Activated CD8-positive, alpha-beta T cell treated with anti-CD3 and anti-CD28 coated beads, Interleukin-2, amount 10 ng/mL, durations not matched to agents 7 days and 5 days (primary cell): Measurements from ENCODE around the gene ARHGAP22. TPM values are rescaled to one million over a fixed set of nuclear protein-coding genes. Genes with fewer than 3 reads are reported as not detected.

Experiments
- ATAC-seq: fragments of 150-1000 bp; cut with Tn5 transposase; one replicate; pipeline ENCODE4 v1.10.0; 2021; ENCODE audit warnings: moderate library complexity
- CTCF ChIA-PET: fragments of 350-600 bp; sonication (Branson Sonifier 250); formaldehyde crosslinking; loops from one replicate; lab custom pipeline; 2021; ENCODE audit warnings: antibody characterized with exemption; lab: Charles Lee
- POLR2A ChIA-PET: fragments of 350-600 bp; sonication (Branson Sonifier 250); formaldehyde crosslinking; loops from one replicate; lab custom pipeline; 2021; ENCODE audit warnings: antibody characterized with exemption; lab: Charles Lee
- DNase-seq: peaks from one replicate; pipeline ENCODE4 v3.0.0-alpha.2; 2020
- H3K27ac Mint-ChIP-seq: one replicate; pipeline ENCODE4 v1.8.0; 2021; ENCODE audit warnings: mild to moderate bottlenecking, mixed read lengths
- H3K27me3 Mint-ChIP-seq: one replicate; pipeline ENCODE4 v1.8.0; 2021; ENCODE audit warnings: low read depth, mixed read lengths
- H3K36me3 Mint-ChIP-seq: one replicate; pipeline ENCODE4 v1.8.0; 2021; ENCODE audit warnings: low read depth, mixed read lengths
- H3K4me1 Mint-ChIP-seq: one replicate; pipeline ENCODE4 v1.8.0; 2021; ENCODE audit warnings: low read depth, mixed read lengths
- H3K4me3 Mint-ChIP-seq: one replicate; pipeline ENCODE4 v1.8.0; 2021; ENCODE audit warnings: mild to moderate bottlenecking, mixed read lengths
- H3K9me3 Mint-ChIP-seq: one replicate; pipeline ENCODE4 v1.8.0; 2022; ENCODE audit warnings: mixed read lengths; ENCODE audit not compliant: insufficient read depth
- total RNA-seq, 2 experiments: library from RNA; stranded (reverse); gene quantifications; one replicate each; pipeline ENCODE4 v1.2.3, GENCODE V29; 2021

The ARHGAP22 gene
- total RNA-seq, 2 experiments from 2014 or later: not detected

DNA sequence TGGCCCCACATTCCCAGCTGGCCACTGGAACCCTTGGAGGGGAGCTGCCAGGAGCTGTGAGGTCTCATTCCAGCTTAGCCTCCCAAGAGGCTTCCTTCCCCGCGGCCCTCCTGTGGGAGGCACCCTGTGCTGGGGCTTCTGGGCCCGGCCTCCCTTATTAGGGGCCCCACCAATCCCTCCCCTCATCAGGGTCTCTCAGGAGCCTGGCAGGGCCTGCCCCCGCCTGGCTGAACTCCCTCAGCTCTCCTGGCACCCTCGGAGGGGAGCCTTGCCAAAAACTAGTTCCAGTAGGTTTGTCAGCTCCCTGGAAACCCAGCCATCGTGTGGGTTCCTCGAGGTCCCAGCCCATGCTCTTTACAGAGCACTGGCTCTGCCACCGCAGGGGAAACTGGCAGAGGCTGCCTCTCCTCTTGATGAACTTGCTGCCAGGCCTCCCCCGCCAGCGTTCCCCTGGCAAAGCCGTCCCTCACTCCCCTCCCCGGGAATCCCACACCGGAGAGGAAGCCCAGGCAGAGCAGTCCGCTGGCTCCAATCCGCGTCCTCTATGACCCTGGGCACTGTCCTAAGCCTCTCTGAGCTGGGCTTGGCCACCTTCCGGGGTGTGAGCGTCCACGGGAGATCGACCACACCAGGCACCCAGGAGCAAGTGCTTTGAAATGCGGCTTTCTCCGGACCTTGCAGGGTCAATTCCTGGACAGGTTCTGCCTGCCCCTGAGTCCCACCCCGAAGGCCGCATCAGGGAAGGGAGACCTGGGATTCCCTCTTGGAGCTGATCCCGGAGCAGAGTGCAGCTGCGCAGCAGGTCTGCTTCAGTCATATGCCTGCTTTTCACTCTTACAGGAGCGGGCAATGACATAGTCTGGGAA, 139.8 kb downstream of the ARHGAP22 start:
- Mint-ChIP-seq H3K4me3 (no peak overlapping the region), H3K27me3 (peaks cover 8% of the 10 kb centered on the region), H3K4me1 (peaks cover 28% of the 10 kb centered on the region), H3K36me3 (no peaks in the 10 kb centered on the region), H3K27ac (no peak overlapping the region), H3K9me3 (no peaks in the 10 kb centered on the region)
- CTCF ChIA-PET: no interaction called here
- DNase-seq (no peak), ATAC-seq (no peak)
- POLR2A ChIA-PET: no interaction called here

- DNase-seq: no peak
- peaks cover 8% of the 10 kb centered on the region for H3K27me3 Mint-ChIP-seq
- no peak for ATAC-seq
- H3K4me1 Mint-ChIP-seq: peaks cover 22% of the 10 kb centered on the region
- H3K36me3 Mint-ChIP-seq: no peaks in the 10 kb centered on the region
- H3K27ac Mint-ChIP-seq: no peak overlapping the region
- H3K9me3 Mint-ChIP-seq: no peaks in the 10 kb centered on the region
- POLR2A ChIA-PET: no interaction called here
- no peak overlapping the region for H3K4me3 Mint-ChIP-seq
- CTCF ChIA-PET: no interaction called here
Observed at GRCh38 chr10:48464121-48464870, 140.6 kb downstream of the ARHGAP22 start.

DNA sequence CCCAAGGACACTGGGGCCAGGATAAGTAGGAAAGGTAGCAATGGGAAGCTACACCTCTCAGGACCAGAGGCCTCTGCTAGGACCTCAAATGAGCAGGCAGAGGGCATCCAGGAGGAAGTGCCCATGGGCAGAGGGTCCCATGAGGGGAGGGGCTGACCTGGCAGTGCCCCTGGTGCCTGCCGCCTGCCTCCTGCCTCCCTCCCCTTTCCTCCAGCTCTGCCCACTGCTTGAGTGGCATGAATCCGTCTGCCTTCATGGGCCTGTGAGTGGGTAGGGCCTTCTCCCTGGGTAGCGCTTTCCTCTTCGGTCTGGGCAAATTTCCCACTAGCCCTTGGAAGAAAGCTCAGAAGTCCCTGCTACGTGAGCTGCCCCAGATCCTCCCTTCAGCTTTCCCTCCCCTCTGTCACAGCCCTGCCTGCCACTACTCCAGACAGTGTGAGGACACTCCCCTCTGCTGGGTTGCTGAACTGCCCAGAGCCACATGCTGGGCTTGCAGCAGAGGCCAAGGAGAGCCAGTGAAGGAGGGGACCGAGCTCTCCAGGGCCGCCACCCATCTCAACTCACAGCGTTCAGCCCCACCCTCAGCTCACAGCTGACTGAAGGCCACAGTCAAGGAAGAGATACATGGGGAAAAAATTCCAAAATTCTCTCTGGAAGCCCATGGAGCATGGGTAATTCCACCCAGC, 141.4 kb downstream of the ARHGAP22 start:
- H3K9me3 Mint-ChIP-seq: no peaks in the 10 kb centered on the region
- ChIA-PET CTCF (interaction anchor here (1.4 kb wide), 1 partner anchor 193 kb away, joined by 6 read pairs; no protein-coding TSS in a partner anchor), POLR2A (no interaction called here)
- peaks cover 16% of the 10 kb centered on the region for H3K4me1 Mint-ChIP-seq
- H3K27me3 Mint-ChIP-seq: peaks cover 8% of the 10 kb centered on the region
- no peaks in the 10 kb centered on the region for H3K36me3 Mint-ChIP-seq
- no peak overlapping the region for H3K4me3 Mint-ChIP-seq
- no peak overlapping the region for H3K27ac Mint-ChIP-seq
- ATAC-seq (no peak), DNase-seq (no peak)

- Mint-ChIP-seq H3K27ac (no peak overlapping the region), H3K4me1 (peaks cover 7% of the 10 kb centered on the region), H3K27me3 (peaks cover 8% of the 10 kb centered on the region), H3K9me3 (no peaks in the 10 kb centered on the region), H3K4me3 (no peak overlapping the region), H3K36me3 (no peaks in the 10 kb centered on the region)
- ChIA-PET POLR2A (no interaction called here), CTCF (interaction anchor here (1.4 kb wide), 1 partner anchor 194 kb away, joined by 6 read pairs; no protein-coding TSS in a partner anchor)
- ATAC-seq (no peak), DNase-seq (no peak)
Observed at GRCh38 chr10:48462482-48463020, 142.3 kb downstream of the ARHGAP22 start.

GRCh38 chr10:48461623-48462481, 143.0 kb downstream of the ARHGAP22 start:
- H3K27ac Mint-ChIP-seq: no peak overlapping the region
- POLR2A ChIA-PET: no interaction called here
- no peak overlapping the region for H3K4me3 Mint-ChIP-seq
- ATAC-seq (no peak), DNase-seq (no peak)
- H3K9me3 Mint-ChIP-seq: no peaks in the 10 kb centered on the region
- CTCF ChIA-PET: no interaction called here
- H3K27me3 Mint-ChIP-seq: peaks cover 8% of the 10 kb centered on the region
- peaks cover under 1% of the 10 kb centered on the region for H3K4me1 Mint-ChIP-seq
- H3K36me3 Mint-ChIP-seq: no peaks in the 10 kb centered on the region

GRCh38 chr10:48460182-48460581, 144.7 kb downstream of the ARHGAP22 start:
- DNase-seq (no peak), ATAC-seq (no peak)
- no peak overlapping the region for H3K27ac Mint-ChIP-seq
- peaks cover 8% of the 10 kb centered on the region for H3K27me3 Mint-ChIP-seq
- POLR2A ChIA-PET: no interaction called here
- CTCF ChIA-PET: no interaction called here
- H3K36me3 Mint-ChIP-seq: no peaks in the 10 kb centered on the region
- no peaks in the 10 kb centered on the region for H3K4me1 Mint-ChIP-seq
- H3K4me3 Mint-ChIP-seq: no peak overlapping the region
- H3K9me3 Mint-ChIP-seq: no peaks in the 10 kb centered on the region

- no peak overlapping the region for H3K27ac Mint-ChIP-seq
- H3K4me1 Mint-ChIP-seq: no peaks in the 10 kb centered on the region
- no peaks in the 10 kb centered on the region for H3K36me3 Mint-ChIP-seq
- POLR2A ChIA-PET: no interaction called here
- peaks cover 8% of the 10 kb centered on the region for H3K27me3 Mint-ChIP-seq
- H3K9me3 Mint-ChIP-seq: no peaks in the 10 kb centered on the region
- DNase-seq: no peak
- H3K4me3 Mint-ChIP-seq: no peak overlapping the region
- ATAC-seq: no peak
- CTCF ChIA-PET: no interaction called here
Observed at GRCh38 chr10:48459270-48460150, 145.4 kb downstream of the ARHGAP22 start.

- Mint-ChIP-seq H3K4me3 (no peak overlapping the region), H3K4me1 (no peaks in the 10 kb centered on the region), H3K36me3 (no peaks in the 10 kb centered on the region), H3K9me3 (no peaks in the 10 kb centered on the region), H3K27ac (no peak overlapping the region), H3K27me3 (peaks cover 8% of the 10 kb centered on the region)
- CTCF ChIA-PET: no interaction called here
- no peak for ATAC-seq
- POLR2A ChIA-PET: no interaction called here
- DNase-seq: no peak
Observed at GRCh38 chr10:48458662-48459048, 146.2 kb downstream of the ARHGAP22 start.

- POLR2A ChIA-PET: no interaction called here
- Mint-ChIP-seq H3K27ac (no peak overlapping the region), H3K27me3 (peaks cover 8% of the 10 kb centered on the region), H3K4me1 (no peaks in the 10 kb centered on the region), H3K9me3 (no peaks in the 10 kb centered on the region), H3K4me3 (no peak overlapping the region), H3K36me3 (no peaks in the 10 kb centered on the region)
- DNase-seq (no peak), ATAC-seq (no peak)
- CTCF ChIA-PET: no interaction called here
Observed at GRCh38 chr10:48457949-48458661, 146.8 kb downstream of the ARHGAP22 start.
